Measurements from ENCODE around the gene HS1BP3. TPM values are rescaled to one million over a fixed set of nuclear protein-coding genes. Genes with fewer than 3 reads are reported as not detected.
A peak's percentile ranks its signal among the peaks of the same experiment; 100 is the strongest.

The HS1BP3 gene
- total and polyA plus RNA-seq, 8 donors: 13.8 to 105 (median 23.3) TPM

GRCh38 chr2:20689428-20690264 is 38.7 kb upstream of the HS1BP3 start:
- TF ChIP-seq POLR2A (IDR thresholded peaks at IDR 0.05) (no peak), EP300 (IDR thresholded peaks at IDR 0.05) (no peak), POLR2AphosphoS5 (IDR thresholded peaks at IDR 0.05) (peak in 2 of 3 donors; percentile 44 to 63), CTCF (IDR thresholded peaks at IDR 0.05) (no peak)
- Histone ChIP-seq H3K9me3 (no peaks in the 10 kb centered on the region), H3K27ac (peak overlapping the region; percentile 69 to 91 (median 83)), H3K4me3 (no peak overlapping the region), H3K36me3 (peaks cover 7 to 56% (median 34%) of the 10 kb centered on the region in 4 donors), H3K27me3 (no peaks in the 10 kb centered on the region), H3K4me1 (peaks cover 0 to 17% (median 4%) of the 10 kb centered on the region in 4 donors)
- WGBS, 5 donors: 35 to 74% (median 58%) methylated on average over 11 of the region's 11 CpGs
- DNase-seq: peak in 1 of 2 donors; percentile 59
- intact Hi-C loops (cut with DNase I; ENCODE audit: low total_unique reads): no loop called here

- peaks cover 7 to 54% (median 36%) of the 10 kb centered on the region in 4 donors for H3K36me3 ChIP-seq
- H3K27me3 ChIP-seq: no peaks in the 10 kb centered on the region
- peaks cover 0 to 17% (median 4%) of the 10 kb centered on the region in 4 donors for H3K4me1 ChIP-seq
- intact Hi-C loops (cut with DNase I; ENCODE audit: low total_unique reads): no loop called here
- no peak overlapping the region for H3K27ac ChIP-seq
- H3K4me3 ChIP-seq: no peak overlapping the region
- no peaks in the 10 kb centered on the region for H3K9me3 ChIP-seq
- 93 to 99% (median 97%) methylated on average over 4 of the region's 4 CpGs for WGBS, 5 donors
- no peak for DNase-seq
- TF ChIP-seq CTCF (IDR thresholded peaks at IDR 0.05): no peak
- TF ChIP-seq POLR2A (IDR thresholded peaks at IDR 0.05): no peak
- no peak for TF ChIP-seq EP300 (IDR thresholded peaks at IDR 0.05)
- no peak for TF ChIP-seq POLR2AphosphoS5 (IDR thresholded peaks at IDR 0.05)
Measured at GRCh38 chr2:20687260-20687832, 36.4 kb upstream of the HS1BP3 start.

- H3K4me3 ChIP-seq: no peak overlapping the region
- H3K9me3 ChIP-seq: no peaks in the 10 kb centered on the region
- no peak for DNase-seq
- intact Hi-C loops (cut with DNase I; ENCODE audit: low total_unique reads): no loop called here
- 73 to 82% (median 78%) methylated on average over 6 of the region's 6 CpGs for WGBS, 5 donors
- peaks cover 9 to 64% (median 49%) of the 10 kb centered on the region in 4 donors for H3K36me3 ChIP-seq
- H3K27ac ChIP-seq: no peak overlapping the region
- no peak for TF ChIP-seq CTCF (IDR thresholded peaks at IDR 0.05)
- no peak for TF ChIP-seq POLR2A (IDR thresholded peaks at IDR 0.05)
- TF ChIP-seq EP300 (IDR thresholded peaks at IDR 0.05): no peak
- no peak for TF ChIP-seq POLR2AphosphoS5 (IDR thresholded peaks at IDR 0.05)
- H3K4me1 ChIP-seq: peaks cover 0 to 4% (median 0%) of the 10 kb centered on the region in 4 donors
- no peaks in the 10 kb centered on the region for H3K27me3 ChIP-seq
Measured at GRCh38 chr2:20684581-20685063, 33.7 kb upstream of the HS1BP3 start.

GRCh38 chr2:20682167-20682920 is 31.4 kb upstream of the HS1BP3 start:
- DNase-seq: no peak
- no peak overlapping the region for H3K27ac ChIP-seq
- H3K9me3 ChIP-seq: no peaks in the 10 kb centered on the region
- H3K4me1 ChIP-seq: peaks cover 0 to 5% (median 0%) of the 10 kb centered on the region in 4 donors
- intact Hi-C loops (cut with DNase I; ENCODE audit: low total_unique reads): no loop called here
- 60 to 80% (median 72%) methylated on average over 7 of the region's 7 CpGs for WGBS, 5 donors
- H3K36me3 ChIP-seq: peaks cover 9 to 60% (median 41%) of the 10 kb centered on the region in 4 donors
- no peaks in the 10 kb centered on the region for H3K27me3 ChIP-seq
- TF ChIP-seq EP300 (IDR thresholded peaks at IDR 0.05): no peak
- no peak for TF ChIP-seq POLR2AphosphoS5 (IDR thresholded peaks at IDR 0.05)
- no peak for TF ChIP-seq POLR2A (IDR thresholded peaks at IDR 0.05)
- peak in 5 of 7 experiments; percentile 21 to 43 (median 28) for TF ChIP-seq CTCF (IDR thresholded peaks at IDR 0.05)
- no peak overlapping the region for H3K4me3 ChIP-seq
